Astrocyte (in vitro differentiated cells and primary cell): ENCODE data around the gene SETD7. TPM values are rescaled to one million over a fixed set of nuclear protein-coding genes. Genes with fewer than 3 reads are reported as not detected.

Experiments
- DNase-seq: peaks from one replicate; pipeline ENCODE4 v3.0.0-alpha.2; 2010; ENCODE audit warnings: low read depth
- FAIRE-seq: peaks from 2 replicates; lab custom pipeline; 2011; peaks lifted over from hg19 to GRCh38; lab: Jason Lieb, UNC
- H2AFZ ChIP-seq: 2 replicates; pipeline ENCODE4 v1.6.0; 2012; ENCODE audit warnings: low read depth, low read length, inconsistent platforms
- H3K27ac ChIP-seq: 2 replicates; pipeline ENCODE4 v1.5.1; 2011; ENCODE audit warnings: low read depth, low read length, inconsistent platforms
- H3K27me3 ChIP-seq: 2 replicates; pipeline ENCODE4 v1.6.0; 2011; ENCODE audit warnings: low read length, inconsistent platforms; ENCODE audit not compliant: insufficient read depth
- H3K36me3 ChIP-seq: 2 replicates; pipeline ENCODE4 v1.5.1; 2011; ENCODE audit warnings: low read length, inconsistent platforms; ENCODE audit not compliant: insufficient read depth
- H3K4me1 ChIP-seq: 2 replicates; pipeline ENCODE4 v1.5.1; 2011; ENCODE audit warnings: low read length, inconsistent platforms; ENCODE audit not compliant: insufficient read depth
- H3K4me2 ChIP-seq: 2 replicates; pipeline ENCODE4 v1.6.0; 2012; ENCODE audit warnings: low read length, inconsistent platforms
- H3K4me3 ChIP-seq: 2 replicates; pipeline ENCODE4 v1.5.1; 2011; ENCODE audit warnings: low read depth, mild to moderate bottlenecking, low read length, inconsistent platforms; ENCODE audit not compliant: insufficient read depth
- H3K79me2 ChIP-seq: 2 replicates; pipeline ENCODE4 v1.6.0; 2012; ENCODE audit warnings: mild to moderate bottlenecking, low read length, inconsistent platforms; ENCODE audit not compliant: insufficient read depth
- H3K9ac ChIP-seq: 2 replicates; pipeline ENCODE4 v1.6.0; 2012; ENCODE audit warnings: mild to moderate bottlenecking, low read length, inconsistent platforms
- H3K9me3 ChIP-seq: 2 replicates; pipeline ENCODE4 v1.5.1; 2012; ENCODE audit warnings: low read depth, mild to moderate bottlenecking, low read length, inconsistent platforms; ENCODE audit not compliant: insufficient read depth
- H4K20me1 ChIP-seq: 2 replicates; pipeline ENCODE4 v1.6.0; 2012; ENCODE audit warnings: low read length, inconsistent platforms; ENCODE audit not compliant: insufficient read depth
- H3K27ac Mint-ChIP-seq: one replicate; pipeline ENCODE4 v1.8.0; 2021; ENCODE audit warnings: mild to moderate bottlenecking, mixed read lengths; ENCODE audit not compliant: unreplicated experiment
- H3K27me3 Mint-ChIP-seq: one replicate; pipeline ENCODE4 v1.8.0; 2021; ENCODE audit warnings: low read depth, mixed read lengths; ENCODE audit not compliant: unreplicated experiment
- H3K36me3 Mint-ChIP-seq: one replicate; pipeline ENCODE4 v1.8.0; 2021; ENCODE audit warnings: low read depth, mixed read lengths; ENCODE audit not compliant: unreplicated experiment
- H3K4me1 Mint-ChIP-seq: one replicate; pipeline ENCODE4 v1.8.0; 2021; ENCODE audit warnings: low read depth, mixed read lengths; ENCODE audit not compliant: unreplicated experiment
- H3K4me3 Mint-ChIP-seq: one replicate; pipeline ENCODE4 v1.8.0; 2021; ENCODE audit warnings: mild to moderate bottlenecking, moderate library complexity, mixed read lengths; ENCODE audit not compliant: unreplicated experiment
- H3K9me3 Mint-ChIP-seq: one replicate; pipeline ENCODE4 v1.8.0; 2021; ENCODE audit warnings: mild to moderate bottlenecking, mixed read lengths; ENCODE audit not compliant: unreplicated experiment
- EZH2 ChIP-seq: IDR thresholded peaks from 2 replicates; pipeline ENCODE4 v1.6.1; 2012; ENCODE audit warnings: mild to moderate bottlenecking, low read length, inconsistent platforms; ENCODE audit not compliant: insufficient read depth
- total RNA-seq: library from RNA; stranded (reverse); gene quantifications from 2 replicates; pipeline ENCODE4 v1.2.1, GENCODE V29; 2021
- TF ChIP-seq, protein P1 (sequence below): IDR thresholded peaks from 2 replicates; pipeline ENCODE4 v1.5.1; 2011; ENCODE audit warnings: low read depth, mild to moderate bottlenecking, inconsistent platforms, low read length, moderate library complexity; ENCODE audit not compliant: insufficient read depth

SETD7 gene
- total RNA-seq, 1 donor from 2014 or later = 55.0 TPM

DNA sequence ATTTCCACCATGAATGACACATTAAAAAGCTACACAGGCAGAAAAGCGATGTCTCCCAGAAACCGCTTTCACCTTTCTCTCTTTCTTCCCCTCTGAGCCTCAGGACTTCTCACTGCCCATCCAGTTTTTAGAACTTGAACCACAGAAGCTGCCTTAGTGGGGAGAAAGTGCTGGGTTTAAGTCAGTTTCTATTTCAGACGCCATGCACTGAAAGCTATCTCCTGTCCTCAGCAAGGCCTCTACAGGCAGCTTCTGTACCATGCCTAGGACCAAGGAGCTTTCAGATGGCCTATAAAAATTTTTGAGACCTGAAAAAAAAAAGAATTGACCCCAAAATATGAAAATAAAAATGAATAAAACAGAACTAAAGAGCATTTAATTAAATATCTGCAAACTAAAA, 67.6 kb downstream of the SETD7 start:
- Histone ChIP-seq H3K36me3 (no peaks in the 10 kb centered on the region), H3K27me3 (no peaks in the 10 kb centered on the region), H4K20me1 (no peaks in the 10 kb centered on the region), H3K4me1 (no peaks in the 10 kb centered on the region), H3K79me2 (no peaks in the 10 kb centered on the region), H3K9me3 (no peaks in the 10 kb centered on the region), H2AFZ (no peak overlapping the region), H3K9ac (no peak overlapping the region), H3K27ac (no peak overlapping the region), H3K4me2 (no peak overlapping the region), H3K4me3 (no peak overlapping the region)
- no peak for DNase-seq
- Mint-ChIP-seq H3K4me3 (no peak overlapping the region), H3K27me3 (no peaks in the 10 kb centered on the region), H3K4me1 (no peaks in the 10 kb centered on the region), H3K27ac (no peak overlapping the region), H3K9me3 (no peaks in the 10 kb centered on the region), H3K36me3 (no peaks in the 10 kb centered on the region)
- TF ChIP-seq, protein P1, sequence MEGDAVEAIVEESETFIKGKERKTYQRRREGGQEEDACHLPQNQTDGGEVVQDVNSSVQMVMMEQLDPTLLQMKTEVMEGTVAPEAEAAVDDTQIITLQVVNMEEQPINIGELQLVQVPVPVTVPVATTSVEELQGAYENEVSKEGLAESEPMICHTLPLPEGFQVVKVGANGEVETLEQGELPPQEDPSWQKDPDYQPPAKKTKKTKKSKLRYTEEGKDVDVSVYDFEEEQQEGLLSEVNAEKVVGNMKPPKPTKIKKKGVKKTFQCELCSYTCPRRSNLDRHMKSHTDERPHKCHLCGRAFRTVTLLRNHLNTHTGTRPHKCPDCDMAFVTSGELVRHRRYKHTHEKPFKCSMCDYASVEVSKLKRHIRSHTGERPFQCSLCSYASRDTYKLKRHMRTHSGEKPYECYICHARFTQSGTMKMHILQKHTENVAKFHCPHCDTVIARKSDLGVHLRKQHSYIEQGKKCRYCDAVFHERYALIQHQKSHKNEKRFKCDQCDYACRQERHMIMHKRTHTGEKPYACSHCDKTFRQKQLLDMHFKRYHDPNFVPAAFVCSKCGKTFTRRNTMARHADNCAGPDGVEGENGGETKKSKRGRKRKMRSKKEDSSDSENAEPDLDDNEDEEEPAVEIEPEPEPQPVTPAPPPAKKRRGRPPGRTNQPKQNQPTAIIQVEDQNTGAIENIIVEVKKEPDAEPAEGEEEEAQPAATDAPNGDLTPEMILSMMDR = no peak
- no peak for TF ChIP-seq EZH2
- no peak for FAIRE-seq

DNA sequence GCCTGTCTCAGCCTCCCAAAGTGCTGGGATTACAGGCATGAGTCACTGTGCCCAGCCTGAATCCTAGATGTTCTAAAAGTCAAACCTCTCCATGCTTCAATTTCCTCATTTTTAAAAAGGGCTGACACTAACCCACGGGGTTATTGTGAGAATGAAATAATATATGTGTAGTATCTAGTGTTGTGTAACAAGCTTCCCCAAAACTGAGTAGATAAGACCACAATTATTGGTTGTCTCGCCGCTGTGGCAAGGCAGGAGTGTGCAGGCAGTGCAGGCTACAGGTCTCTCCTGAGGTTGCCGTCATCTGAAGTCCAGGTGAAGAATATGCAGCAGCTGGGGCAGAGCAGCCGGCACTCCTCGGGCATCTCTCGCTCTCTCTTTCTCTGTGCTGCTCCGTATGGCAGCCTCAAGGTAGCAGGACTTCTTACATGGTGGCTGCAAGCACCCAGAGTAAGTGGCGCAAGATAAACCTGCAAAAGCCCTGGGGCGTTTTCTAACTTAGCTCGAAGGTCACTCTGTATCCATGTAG, 71.2 kb downstream of the SETD7 start:
- no peaks in the 10 kb centered on the region for H3K36me3 ChIP-seq
- no peak for TF ChIP-seq EZH2
- TF ChIP-seq, protein P1 = no peak
- H3K4me3 Mint-ChIP-seq = no peak overlapping the region
- H3K9me3 ChIP-seq = no peaks in the 10 kb centered on the region
- H3K27ac Mint-ChIP-seq = no peak overlapping the region
- no peaks in the 10 kb centered on the region for H3K79me2 ChIP-seq
- FAIRE-seq (no peak), DNase-seq (no peak)
- H2AFZ ChIP-seq = no peak overlapping the region
- no peak overlapping the region for H3K27ac ChIP-seq
- no peaks in the 10 kb centered on the region for H3K27me3 Mint-ChIP-seq
- H3K9me3 Mint-ChIP-seq = no peaks in the 10 kb centered on the region
- no peaks in the 10 kb centered on the region for H4K20me1 ChIP-seq
- H3K4me1 ChIP-seq = no peaks in the 10 kb centered on the region
- H3K4me2 ChIP-seq = no peak overlapping the region
- no peaks in the 10 kb centered on the region for H3K27me3 ChIP-seq
- no peaks in the 10 kb centered on the region for H3K4me1 Mint-ChIP-seq
- no peak overlapping the region for H3K4me3 ChIP-seq
- no peaks in the 10 kb centered on the region for H3K36me3 Mint-ChIP-seq
- H3K9ac ChIP-seq = no peak overlapping the region

DNA sequence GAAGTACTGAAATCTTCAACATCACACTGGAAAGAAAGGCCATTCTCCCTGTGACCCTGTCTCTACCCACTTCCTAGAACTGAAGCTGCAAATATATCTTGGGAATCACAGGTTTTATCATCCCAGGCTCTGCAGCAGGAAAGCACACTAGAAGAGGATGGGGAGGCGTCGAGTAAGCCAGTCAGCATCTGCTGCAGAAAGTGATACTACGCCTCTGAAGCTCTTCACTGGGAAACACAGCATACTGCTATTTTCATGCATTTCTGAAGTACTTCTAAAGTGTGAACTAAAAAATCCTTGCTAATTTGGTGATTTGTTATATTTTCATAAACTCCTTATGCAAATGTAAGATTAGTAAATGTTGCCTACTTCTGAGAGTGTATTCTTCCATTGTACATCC, 73.0 kb downstream of the SETD7 start:
- H3K36me3 ChIP-seq = no peaks in the 10 kb centered on the region
- DNase-seq (no peak), FAIRE-seq (no peak)
- Mint-ChIP-seq H3K27me3 (no peaks in the 10 kb centered on the region), H3K27ac (no peak overlapping the region), H3K4me1 (no peaks in the 10 kb centered on the region), H3K36me3 (no peaks in the 10 kb centered on the region), H3K9me3 (no peaks in the 10 kb centered on the region), H3K4me3 (no peak overlapping the region)
- H2AFZ ChIP-seq = no peak overlapping the region
- H3K27me3 ChIP-seq = no peaks in the 10 kb centered on the region
- no peaks in the 10 kb centered on the region for H3K9me3 ChIP-seq
- H3K4me2 ChIP-seq = no peak overlapping the region
- TF ChIP-seq, protein P1 = no peak
- no peak for TF ChIP-seq EZH2
- no peak overlapping the region for H3K27ac ChIP-seq
- H3K4me1 ChIP-seq = no peaks in the 10 kb centered on the region
- H3K4me3 ChIP-seq = no peak overlapping the region
- H4K20me1 ChIP-seq = no peaks in the 10 kb centered on the region
- H3K9ac ChIP-seq = no peak overlapping the region
- no peaks in the 10 kb centered on the region for H3K79me2 ChIP-seq
